HEK293 (cell line): ENCODE results near the gene MIF4GD.

Experiments used
- ATF2 ChIP-seq: fragments of 450-650 bp; formaldehyde crosslinking; IDR thresholded peaks from 2 replicates; pipeline ENCODE4 v1.5.1; 2016; ENCODE audit warnings: missing biosample characterization, missing genetic modification characterization, low read depth
- BCL6B ChIP-seq: fragments of 450-650 bp; formaldehyde crosslinking; IDR thresholded peaks from 2 replicates; pipeline ENCODE4 v1.5.1; 2017; ENCODE audit warnings: missing biosample characterization, missing genetic modification characterization
- ELK4 ChIP-seq: IDR thresholded peaks from 2 replicates; pipeline ENCODE4 v1.6.1; 2011; ENCODE audit warnings: mild to moderate bottlenecking, low read depth, low read length, borderline replicate concordance
- KLF1 ChIP-seq: fragments of 450-650 bp; formaldehyde crosslinking; IDR thresholded peaks from 2 replicates; pipeline ENCODE4 v1.5.1; 2016; ENCODE audit warnings: missing biosample characterization, missing genetic modification characterization
- KLF10 ChIP-seq: fragments of 450-650 bp; IDR thresholded peaks from 2 replicates; pipeline ENCODE4 v1.5.1; 2018; ENCODE audit warnings: missing biosample characterization, mild to moderate bottlenecking, missing genetic modification characterization
- SCRT1 ChIP-seq: fragments of 450-650 bp; formaldehyde crosslinking; IDR thresholded peaks from 2 replicates; pipeline ENCODE4 v1.5.1; 2016; ENCODE audit warnings: missing biosample characterization, missing genetic modification characterization, borderline replicate concordance
- SP2 ChIP-seq: fragments of 450-650 bp; formaldehyde crosslinking; IDR thresholded peaks from 2 replicates; pipeline ENCODE4 v1.5.1; 2016; ENCODE audit warnings: missing biosample characterization, missing genetic modification characterization
- YY2 ChIP-seq: fragments of 450-650 bp; formaldehyde crosslinking; IDR thresholded peaks from 2 replicates; pipeline ENCODE4 v1.5.1; 2016; ENCODE audit warnings: missing biosample characterization, missing genetic modification characterization
- ZNF138 ChIP-seq: fragments of 450-650 bp; formaldehyde crosslinking; IDR thresholded peaks from 2 replicates; pipeline ENCODE4 v1.5.1; 2016; ENCODE audit warnings: missing biosample characterization, missing genetic modification characterization, borderline replicate concordance
- ZNF148 ChIP-seq: fragments of 450-650 bp; formaldehyde crosslinking; IDR thresholded peaks from 2 replicates; pipeline ENCODE4 v1.5.0; 2017; ENCODE audit warnings: missing biosample characterization, missing genetic modification characterization, borderline replicate concordance
- ZNF19 ChIP-seq: fragments of 450-650 bp; formaldehyde crosslinking; IDR thresholded peaks from 2 replicates; pipeline ENCODE4; 2016; ENCODE audit warnings: missing biosample characterization, missing genetic modification characterization, low read depth
- ZNF248 ChIP-seq: fragments of 450-650 bp; formaldehyde crosslinking; IDR thresholded peaks from 2 replicates; pipeline ENCODE4 v1.5.1; 2017; ENCODE audit warnings: missing biosample characterization, missing genetic modification characterization
- ZNF292 ChIP-seq: fragments of 450-650 bp; formaldehyde crosslinking; IDR thresholded peaks from 2 replicates; pipeline ENCODE4 v1.5.1; 2016; ENCODE audit warnings: low read depth, missing biosample characterization, missing genetic modification characterization, borderline replicate concordance
- ZNF335 ChIP-seq: fragments of 450-650 bp; formaldehyde crosslinking; conservative IDR thresholded peaks from 2 replicates; pipeline ENCODE4 v1.5.1; 2016; ENCODE audit warnings: missing biosample characterization, missing genetic modification characterization
- ZNF341 ChIP-seq: fragments of 450-650 bp; formaldehyde crosslinking; IDR thresholded peaks from 2 replicates; pipeline ENCODE4; 2016; ENCODE audit warnings: low read depth, missing biosample characterization, missing genetic modification characterization
- ZNF426 ChIP-seq: fragments of 450-650 bp; formaldehyde crosslinking; IDR thresholded peaks from 2 replicates; pipeline ENCODE4 v1.5.1; 2017; ENCODE audit warnings: missing biosample characterization, missing genetic modification characterization, mild to moderate bottlenecking, inconsistent platforms, moderate library complexity
- ZNF518A ChIP-seq: fragments of 450-650 bp; formaldehyde crosslinking; conservative IDR thresholded peaks from 2 replicates; pipeline ENCODE4 v1.5.1; 2016; ENCODE audit warnings: low read depth, missing biosample characterization, missing genetic modification characterization
- ZNF645 ChIP-seq: fragments of 450-650 bp; formaldehyde crosslinking; IDR thresholded peaks from 2 replicates; pipeline ENCODE4; 2016; ENCODE audit warnings: missing biosample characterization, missing genetic modification characterization
- ZNF747 ChIP-seq: fragments of 450-650 bp; formaldehyde crosslinking; IDR thresholded peaks from 2 replicates; pipeline ENCODE4 v1.5.1; 2016; ENCODE audit warnings: missing biosample characterization, missing genetic modification characterization
- ZNF776 ChIP-seq: fragments of 450-650 bp; formaldehyde crosslinking; IDR thresholded peaks from 2 replicates; pipeline ENCODE4 v1.5.0; 2017; ENCODE audit warnings: missing biosample characterization, missing genetic modification characterization, borderline replicate concordance
- ZNF785 ChIP-seq: fragments of 450-650 bp; formaldehyde crosslinking; IDR thresholded peaks from 2 replicates; pipeline ENCODE4 v1.5.1; 2016; ENCODE audit warnings: missing biosample characterization, missing genetic modification characterization

The MIF4GD gene

GRCh38 chr17:75240394-75241142 is 30.5 kb downstream of the MIF4GD start (continued):
- no peak for TF ChIP-seq ZNF426 (tag by site-specific recombination)
- no peak for TF ChIP-seq ZNF19
- TF ChIP-seq ZNF785 (tag by site-specific recombination) = no peak
- no peak; the same call in 1 of the 2 replicates for TF ChIP-seq KLF10 (tag by site-specific recombination)
- no peak for TF ChIP-seq ZNF747
- TF ChIP-seq SCRT1 (tag by site-specific recombination) = no peak
- no peak for TF ChIP-seq ZNF248 (tag by site-specific recombination)
- no peak for TF ChIP-seq ZNF148 (tag by site-specific recombination)
- TF ChIP-seq ATF2 = no peak
- no peak for TF ChIP-seq BCL6B (tag by site-specific recombination)
- TF ChIP-seq ZNF335 (tag by site-specific recombination) = no peak; the same call in 1 of the 2 replicates
- TF ChIP-seq ZNF138 (tag by site-specific recombination) = no peak
- no peak for TF ChIP-seq ZNF518A (tag by site-specific recombination)
- TF ChIP-seq KLF1 (tag by site-specific recombination) = peak; percentile 93
- TF ChIP-seq ZNF776 (tag by site-specific recombination) = no peak
- TF ChIP-seq ZNF645 (tag by site-specific recombination) = no peak
- no peak for TF ChIP-seq YY2 (tag by site-specific recombination)
- no peak for TF ChIP-seq ZNF292 (tag by site-specific recombination)
- peak; percentile 38; the same call in 1 of the 2 replicates for TF ChIP-seq ZNF341 (tag by site-specific recombination)
- TF ChIP-seq ELK4 = no peak
- peak; percentile 41 for TF ChIP-seq SP2 (tag by site-specific recombination)
